ENCODE data around the gene BCLAF1. TPM values are rescaled to one million over a fixed set of nuclear protein-coding genes. Genes with fewer than 3 reads are reported as not detected.
A peak's percentile ranks its signal among the peaks of the same experiment; 100 is the strongest.

BCLAF1 gene
- total and polyA plus RNA-seq, 2 of the 8 experiments (the other 6 are each of a cell fraction or from before 2014, with no cell fraction given): 30.5 to 230 TPM

- TF ChIP-seq JUND (IDR thresholded peaks at IDR 0.05; ENCODE audit: low read length) (no peak; the same call in 1 of the 2 replicates), ZNF274 (IDR thresholded peaks at IDR 0.05; ENCODE audit: borderline replicate concordance, extremely low read depth, low read length) (no peak), RBBP5 (IDR thresholded peaks at IDR 0.05; ENCODE audit: borderline replicate concordance, low read depth, low read length) (peak; percentile 90), SIRT6 (IDR thresholded peaks at IDR 0.05; ENCODE audit: low read length) (no peak), USF2 (IDR thresholded peaks at IDR 0.05; ENCODE audit: low read length) (no peak), SP2 (IDR thresholded peaks at IDR 0.05; ENCODE audit: low read length) (no peak), RNF2 (IDR thresholded peaks at IDR 0.05; ENCODE audit: borderline replicate concordance, low read depth, low read length, missing control alignments, poor library complexity, severe bottlenecking) (no peak), CHD7 (IDR thresholded peaks at IDR 0.05; ENCODE audit: insufficient replicate concordance, low read length) (no peak), CHD1 (IDR thresholded peaks at IDR 0.05; ENCODE audit: low read depth, low read length) (peak; percentile 76)
Observed at GRCh38 chr6:136289579-136290409, at the start of gene BCLAF1 (continued).

All from H1 (cell line).